ENCODE results near the gene B9D1. TPM values are rescaled to one million over a fixed set of nuclear protein-coding genes. Genes with fewer than 3 reads are reported as not detected.

The B9D1 gene
- total and polyA plus RNA-seq, 2 of the 13 experiments (the other 11 are each of a cell fraction or from before 2014, with no cell fraction given): 27.7 to 31.1 TPM

DNA sequence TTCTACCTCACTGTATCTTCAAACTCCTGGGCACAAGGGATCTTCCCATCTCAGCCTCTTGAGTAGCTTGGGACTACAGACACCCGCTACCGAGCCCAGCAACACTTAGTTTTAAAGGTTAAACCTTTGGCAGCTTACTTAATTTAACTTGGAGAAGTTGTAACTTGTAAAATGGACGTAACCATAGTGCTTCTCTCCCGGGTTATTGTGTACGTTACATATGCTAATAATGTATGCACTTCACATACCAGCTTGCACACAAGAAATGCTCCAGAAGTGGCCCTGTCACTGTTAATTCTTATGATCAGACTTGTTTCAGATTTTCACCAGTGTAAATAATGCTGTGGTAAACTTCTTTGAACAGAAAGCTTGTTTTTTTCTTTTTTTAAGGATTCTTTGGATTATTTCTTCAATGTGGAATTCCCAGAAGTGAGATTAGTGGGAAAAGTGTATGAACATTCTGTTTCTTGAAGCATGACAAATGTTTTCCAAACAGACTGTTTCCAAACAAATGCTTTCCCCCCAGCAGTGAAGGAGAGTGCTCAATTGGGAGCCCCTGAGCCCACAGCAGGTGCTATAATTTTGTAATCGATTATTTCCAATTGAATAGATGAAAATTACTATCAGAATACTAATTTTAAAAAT, 63.8 kb downstream of the B9D1 start:
- no peaks in the 10 kb centered on the region for H3K9me3 ChIP-seq (ENCODE audit: low read length)
- intact Hi-C loops (cut with micrococcal nuclease; ENCODE audit: unreplicated experiment): no loop called here
- no peak overlapping the region for H3K9ac ChIP-seq (ENCODE audit: insufficient read depth, low read depth, low read length)
- BruUV-seq (replicated peaks): no TSS peak
- 84% methylated on average over 6 of the region's 6 CpGs for WGBS (ENCODE audit: low lambda C conversion rate)
- H3K4me1 ChIP-seq (ENCODE audit: insufficient read depth, low read length): peaks cover 2% of the 10 kb centered on the region
- H3K27ac ChIP-seq (ENCODE audit: extremely low read length, insufficient read depth, low read length): no peak overlapping the region
- DNase-seq (ENCODE audit: low spot score) (no peak), ATAC-seq (no peak), FAIRE-seq (no peak)
- no peak overlapping the region for H3K4me2 ChIP-seq (ENCODE audit: low read depth, low read length)
- no peaks in the 10 kb centered on the region for H3K36me3 ChIP-seq (replicated peaks in 1 of 2; ENCODE audit: control insufficient read depth in 1 of 2, insufficient read depth in 2 of 2, low read length in 2 of 2)
- CTCF ChIA-PET (ENCODE audit: low intra/inter-chr PET ratio, low total read pairs): no interaction called here
- POLR2A ChIA-PET: no interaction called here
- H4K20me1 ChIP-seq (ENCODE audit: insufficient read depth, low read length): 0 out of 2 replicates have a peak, but pooled peaks cover 2% of the 10 kb centered on the region
- H2AFZ ChIP-seq (ENCODE audit: low read length): no peak overlapping the region
- H3K79me2 ChIP-seq (ENCODE audit: insufficient read depth, low read length): no peaks in the 10 kb centered on the region
- H3K27me3 ChIP-seq (ENCODE audit: control insufficient read depth in 1 of 2, insufficient read depth in 2 of 2, low read length in 2 of 2): no peaks in the 10 kb centered on the region
- no peak overlapping the region for H3K4me3 ChIP-seq (replicated peaks in 1 of 3; ENCODE audit: insufficient read depth in 1 of 3, low read depth in 2 of 3, low read length in 3 of 3)
- in situ Hi-C loops (cut with HindIII; ENCODE audit: extremely low pct_ligation_motif_present, low pct_unique_long_range_greater_than_20kb): no loop called here
- TF ChIP-seq SKI (IDR thresholded peaks at IDR 0.05; ENCODE audit: partially characterized antibody): no peak
- TF ChIP-seq SOX13 (IDR thresholded peaks at IDR 0.05): no peak
- no peak for TF ChIP-seq SOX13 (CRISPR knock-in tag; conservative IDR thresholded peaks at IDR 0.05 in 1 of 2, IDR thresholded peaks at IDR 0.05 in 1 of 2)
- TF ChIP-seq, protein P1, sequence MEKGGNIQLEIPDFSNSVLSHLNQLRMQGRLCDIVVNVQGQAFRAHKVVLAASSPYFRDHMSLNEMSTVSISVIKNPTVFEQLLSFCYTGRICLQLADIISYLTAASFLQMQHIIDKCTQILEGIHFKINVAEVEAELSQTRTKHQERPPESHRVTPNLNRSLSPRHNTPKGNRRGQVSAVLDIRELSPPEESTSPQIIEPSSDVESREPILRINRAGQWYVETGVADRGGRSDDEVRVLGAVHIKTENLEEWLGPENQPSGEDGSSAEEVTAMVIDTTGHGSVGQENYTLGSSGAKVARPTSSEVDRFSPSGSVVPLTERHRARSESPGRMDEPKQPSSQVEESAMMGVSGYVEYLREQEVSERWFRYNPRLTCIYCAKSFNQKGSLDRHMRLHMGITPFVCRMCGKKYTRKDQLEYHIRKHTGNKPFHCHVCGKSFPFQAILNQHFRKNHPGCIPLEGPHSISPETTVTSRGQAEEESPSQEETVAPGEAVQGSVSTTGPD (CRISPR knock-in tag; IDR thresholded peaks at IDR 0.05): no peak
- no peak for TF ChIP-seq ZNF597 (CRISPR knock-in tag; IDR thresholded peaks at IDR 0.05)
- no peak for TF ChIP-seq MTF2 (CRISPR knock-in tag; IDR thresholded peaks at IDR 0.05; ENCODE audit: borderline replicate concordance)
- TF ChIP-seq RFX3 (CRISPR knock-in tag; IDR thresholded peaks at IDR 0.05): no peak
- no peak for TF ChIP-seq ZNF468 (CRISPR knock-in tag; IDR thresholded peaks at IDR 0.05)
- no peak for TF ChIP-seq MAFG (CRISPR knock-in tag; IDR thresholded peaks at IDR 0.05)
- no peak for TF ChIP-seq ZNF121 (CRISPR knock-in tag; IDR thresholded peaks at IDR 0.05)
- no peak for TF ChIP-seq HNRNPUL1 (IDR thresholded peaks at IDR 0.05; ENCODE audit: low read depth, low read length)
- no peak for TF ChIP-seq ISL2 (CRISPR knock-in tag; IDR thresholded peaks at IDR 0.05)
- no peak for TF ChIP-seq KMT2A (CRISPR knock-in tag; IDR thresholded peaks at IDR 0.05)
- TF ChIP-seq, protein P2, sequence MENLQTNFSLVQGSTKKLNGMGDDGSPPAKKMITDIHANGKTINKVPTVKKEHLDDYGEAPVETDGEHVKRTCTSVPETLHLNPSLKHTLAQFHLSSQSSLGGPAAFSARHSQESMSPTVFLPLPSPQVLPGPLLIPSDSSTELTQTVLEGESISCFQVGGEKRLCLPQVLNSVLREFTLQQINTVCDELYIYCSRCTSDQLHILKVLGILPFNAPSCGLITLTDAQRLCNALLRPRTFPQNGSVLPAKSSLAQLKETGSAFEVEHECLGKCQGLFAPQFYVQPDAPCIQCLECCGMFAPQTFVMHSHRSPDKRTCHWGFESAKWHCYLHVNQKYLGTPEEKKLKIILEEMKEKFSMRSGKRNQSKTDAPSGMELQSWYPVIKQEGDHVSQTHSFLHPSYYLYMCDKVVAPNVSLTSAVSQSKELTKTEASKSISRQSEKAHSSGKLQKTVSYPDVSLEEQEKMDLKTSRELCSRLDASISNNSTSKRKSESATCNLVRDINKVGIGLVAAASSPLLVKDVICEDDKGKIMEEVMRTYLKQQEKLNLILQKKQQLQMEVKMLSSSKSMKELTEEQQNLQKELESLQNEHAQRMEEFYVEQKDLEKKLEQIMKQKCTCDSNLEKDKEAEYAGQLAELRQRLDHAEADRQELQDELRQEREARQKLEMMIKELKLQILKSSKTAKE (CRISPR knock-in tag; IDR thresholded peaks at IDR 0.05; ENCODE audit: borderline replicate concordance): no peak
- no peak for TF ChIP-seq PHF20 (CRISPR knock-in tag; IDR thresholded peaks at IDR 0.05)
